GM19468 (cell line): ENCODE measurements around the gene AMFR.
"Not testable (repeated sequence)": the region's sequence is repeated elsewhere in the genome, so short reads cannot be mapped to it uniquely, and the experiment has no call there.

ENCODE experiments used
- ATAC-seq: cut with Tn5 transposase; IDR thresholded peaks from one replicate; pipeline ENCODE4 v1.9.1; 2021; ENCODE audit warnings: mild to moderate bottlenecking, moderate library complexity, moderate number of reproducible peaks; ENCODE audit not compliant: unreplicated experiment; ENCODE audit errors: extremely low read depth

Gene AMFR

GRCh38 chr16:56399486-56399885 is 25.9 kb downstream of the AMFR start:
- ATAC-seq: no peak

- ATAC-seq: no peak
Measured at GRCh38 chr16:56399047-56399446, 26.3 kb downstream of the AMFR start.

GRCh38 chr16:56396724-56397123 is 28.6 kb downstream of the AMFR start:
- ATAC-seq: not testable (repeated sequence)

- ATAC-seq: no peak
Measured at GRCh38 chr16:56389554-56389953, 35.8 kb downstream of the AMFR start.

GRCh38 chr16:56388209-56388608 is 37.1 kb downstream of the AMFR start:
- ATAC-seq: no peak

- no peak for ATAC-seq
Measured at GRCh38 chr16:56387396-56387795, 37.9 kb downstream of the AMFR start.

GRCh38 chr16:56384074-56384721 is 41.1 kb downstream of the AMFR start:
- ATAC-seq: no peak

- ATAC-seq: no peak
Measured at GRCh38 chr16:56382901-56383355, 42.4 kb downstream of the AMFR start.

GRCh38 chr16:56382459-56382858 is 42.9 kb downstream of the AMFR start:
- ATAC-seq: no peak

GRCh38 chr16:56380778-56381485 is 44.4 kb downstream of the AMFR start:
- not testable (repeated sequence) for ATAC-seq

- ATAC-seq: not testable (repeated sequence)
Measured at GRCh38 chr16:56379044-56379443, 46.3 kb downstream of the AMFR start.

- not testable (repeated sequence) for ATAC-seq
Measured at GRCh38 chr16:56375792-56376191, 49.6 kb downstream of the AMFR start.

GRCh38 chr16:56373003-56373402 is 52.3 kb downstream of the AMFR start:
- ATAC-seq: no peak

- ATAC-seq: no peak
Measured at GRCh38 chr16:56372013-56372634, 53.2 kb downstream of the AMFR start.

- no peak for ATAC-seq
Measured at GRCh38 chr16:56371660-56371937, 53.7 kb downstream of the AMFR start.

GRCh38 chr16:56370875-56371659 is 54.3 kb downstream of the AMFR start:
- ATAC-seq: no peak

GRCh38 chr16:56370185-56370874 is 55.0 kb downstream of the AMFR start:
- ATAC-seq: no peak

GRCh38 chr16:56369202-56369601 is 56.1 kb downstream of the AMFR start:
- ATAC-seq: no peak

- ATAC-seq: no peak
Measured at GRCh38 chr16:56368545-56368944, 56.8 kb downstream of the AMFR start.

GRCh38 chr16:56367764-56368163 is 57.6 kb downstream of the AMFR start:
- no peak for ATAC-seq
